Activated naive CD8-positive, alpha-beta T cell treated with anti-CD3 and anti-CD28 coated beads, Interleukin-2, amount 10 ng/mL, durations not matched to agents 7 days and 5 days (primary cell): ENCODE results near the gene ARFRP1. TPM values are rescaled to one million over a fixed set of nuclear protein-coding genes. Genes with fewer than 3 reads are reported as not detected.
"Not testable (repeated sequence)": the region's sequence is repeated elsewhere in the genome, so short reads cannot be mapped to it uniquely, and the experiment has no call there.

Experiments
- ATAC-seq: fragments of 150-1000 bp; cut with Tn5 transposase; one replicate; pipeline ENCODE4 v1.10.0; 2021; ENCODE audit warnings: low read depth, moderate library complexity
- POLR2A ChIA-PET: fragments of 350-600 bp; sonication (Branson Sonifier 250); formaldehyde crosslinking; loops from one replicate; lab custom pipeline; 2021; ENCODE audit warnings: antibody characterized with exemption; lab: Charles Lee
- DNase-seq: peaks from one replicate; pipeline ENCODE4 v3.0.0; 2021
- H3K27ac Mint-ChIP-seq: one replicate; pipeline ENCODE4 v1.8.0; 2022; ENCODE audit warnings: mild to moderate bottlenecking, mixed read lengths
- H3K27me3 Mint-ChIP-seq: one replicate; pipeline ENCODE4 v1.8.0; 2022; ENCODE audit warnings: mild to moderate bottlenecking, moderate library complexity, mixed read lengths
- H3K36me3 Mint-ChIP-seq: one replicate; pipeline ENCODE4 v1.8.0; 2021; ENCODE audit warnings: mild to moderate bottlenecking, mixed read lengths
- H3K4me1 Mint-ChIP-seq: one replicate; pipeline ENCODE4 v1.8.0; 2021; ENCODE audit warnings: mixed read lengths
- H3K4me3 Mint-ChIP-seq: one replicate; pipeline ENCODE4 v1.8.0; 2022; ENCODE audit warnings: mild to moderate bottlenecking, moderate library complexity, mixed read lengths
- H3K9me3 Mint-ChIP-seq: one replicate; pipeline ENCODE4 v1.8.0; 2021; ENCODE audit warnings: mixed read lengths
- total RNA-seq, 2 experiments: library from RNA; stranded (reverse); gene quantifications; one replicate each; pipeline ENCODE4 v1.2.3, GENCODE V29; 2021

Gene ARFRP1
- total RNA-seq, 2 experiments from 2014 or later = 68.8 to 73.1 TPM

DNA sequence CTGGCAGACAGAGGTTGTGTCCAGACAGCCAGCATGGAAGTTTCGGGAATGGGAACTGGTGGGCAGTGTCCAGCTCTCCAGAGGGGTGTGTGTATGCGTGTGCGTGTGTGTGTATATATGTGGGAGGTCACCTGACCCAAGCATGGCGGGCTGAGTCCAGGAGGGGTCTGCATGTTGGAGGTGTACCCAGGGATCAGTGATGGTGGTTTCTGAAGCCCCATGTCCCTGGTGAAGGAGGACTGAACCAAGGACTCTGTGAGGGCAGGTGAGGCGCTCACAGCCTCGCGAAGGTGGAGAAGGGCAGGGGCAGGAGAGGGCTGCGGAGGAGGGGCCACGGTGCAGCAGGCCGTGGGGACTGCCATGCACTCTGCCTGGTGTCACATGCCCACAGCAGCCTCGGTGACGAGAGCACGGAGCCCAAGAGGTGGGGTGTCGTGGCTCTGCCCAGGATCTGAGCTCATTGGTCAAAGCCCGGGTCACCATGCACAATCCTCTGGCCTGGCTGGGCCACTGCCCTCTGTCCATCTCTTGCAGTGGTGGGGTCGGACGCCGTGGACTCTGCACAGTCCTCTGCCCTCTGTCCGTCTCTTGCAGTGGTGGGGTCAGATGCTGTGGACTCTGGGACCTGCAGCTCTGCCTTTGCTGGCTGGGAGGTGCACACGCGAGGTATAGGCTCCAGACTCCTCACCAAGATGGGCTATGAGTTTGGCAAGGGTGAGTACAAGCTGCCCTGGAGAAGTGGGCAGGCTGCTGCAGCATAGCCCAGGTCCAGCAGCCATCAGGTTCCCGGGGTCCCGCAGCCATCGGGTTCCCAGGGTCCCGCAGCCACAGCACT lies 26.6 kb upstream of the ARFRP1 start:
- POLR2A ChIA-PET = interaction anchor here (6.4 kb wide), 1 partner anchor 26 kb away, joined by 98 read pairs; the partner anchor contains the start of genes ARFRP1 and ZGPAT
- Mint-ChIP-seq H3K9me3 (no peaks in the 10 kb centered on the region), H3K27me3 (no peaks in the 10 kb centered on the region), H3K36me3 (peaks cover 13% of the 10 kb centered on the region), H3K4me1 (peaks cover 14% of the 10 kb centered on the region), H3K4me3 (peak overlapping the region; percentile 2), H3K27ac (peak overlapping the region; percentile 75)
- DNase-seq (no peak), ATAC-seq (no peak)

DNA sequence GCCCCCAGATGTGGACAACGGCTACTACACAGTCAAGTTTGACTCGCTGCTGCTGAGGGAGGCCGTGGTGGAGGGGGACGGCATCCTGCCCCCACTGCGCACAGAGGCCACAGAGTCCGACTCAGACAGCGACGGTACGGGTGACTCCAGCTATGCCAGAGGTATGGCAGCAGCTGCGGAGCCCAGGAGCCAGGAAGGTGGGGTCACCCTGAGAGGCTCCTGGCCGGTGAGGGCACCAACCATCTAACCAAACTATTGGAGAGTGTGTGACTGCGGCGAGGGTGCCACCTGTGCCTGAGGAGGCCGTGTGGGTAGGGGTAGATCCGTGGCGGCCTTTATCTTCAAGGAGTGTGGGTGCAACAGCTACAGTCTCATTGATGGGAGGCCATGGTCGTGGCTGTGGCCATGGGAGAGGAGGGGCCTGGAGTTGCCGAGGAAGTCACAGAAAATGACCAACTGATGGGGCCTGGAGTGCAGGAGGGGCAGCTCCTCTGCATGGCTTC lies 25.9 kb upstream of the ARFRP1 start:
- no peak for DNase-seq
- Mint-ChIP-seq H3K9me3 (no peaks in the 10 kb centered on the region), H3K27me3 (no peaks in the 10 kb centered on the region), H3K4me3 (peak overlapping the region; percentile 2), H3K36me3 (peaks cover 13% of the 10 kb centered on the region), H3K27ac (peak overlapping the region; percentile 75), H3K4me1 (peaks cover 14% of the 10 kb centered on the region)
- no peak for ATAC-seq
- POLR2A ChIA-PET = interaction anchor here (0.7 to 6.4 kb wide), 2 partner anchors 26 to 31 kb away, joined by 3 to 98 read pairs; partner anchors contain the start of genes ARFRP1 and ZGPAT

DNA sequence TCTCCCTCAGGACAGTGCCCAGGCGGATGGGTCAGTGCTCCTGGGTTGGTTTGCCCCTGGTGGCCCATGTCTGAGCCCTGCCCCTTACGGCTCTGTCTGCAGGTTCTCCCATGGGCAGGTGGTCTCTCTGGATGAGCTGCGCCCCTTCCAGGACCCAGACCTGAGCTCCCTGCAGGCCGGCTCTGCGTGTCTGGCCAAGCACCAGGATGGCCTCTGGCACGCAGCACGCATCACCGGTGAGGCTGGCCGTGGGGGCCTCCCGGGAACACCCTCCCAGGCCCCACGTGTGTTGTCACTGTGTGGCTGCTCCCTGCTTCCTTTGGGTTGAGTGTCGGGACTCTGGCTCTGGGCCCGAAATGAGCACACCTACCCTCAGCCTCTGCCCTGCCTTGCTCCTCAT lies 25.3 kb upstream of the ARFRP1 start:
- POLR2A ChIA-PET = interaction anchor here (0.7 kb wide), 1 partner anchor 31 kb away, joined by 3 read pairs; no protein-coding TSS in a partner anchor
- peaks cover 20% of the 10 kb centered on the region for H3K4me1 Mint-ChIP-seq

DNA sequence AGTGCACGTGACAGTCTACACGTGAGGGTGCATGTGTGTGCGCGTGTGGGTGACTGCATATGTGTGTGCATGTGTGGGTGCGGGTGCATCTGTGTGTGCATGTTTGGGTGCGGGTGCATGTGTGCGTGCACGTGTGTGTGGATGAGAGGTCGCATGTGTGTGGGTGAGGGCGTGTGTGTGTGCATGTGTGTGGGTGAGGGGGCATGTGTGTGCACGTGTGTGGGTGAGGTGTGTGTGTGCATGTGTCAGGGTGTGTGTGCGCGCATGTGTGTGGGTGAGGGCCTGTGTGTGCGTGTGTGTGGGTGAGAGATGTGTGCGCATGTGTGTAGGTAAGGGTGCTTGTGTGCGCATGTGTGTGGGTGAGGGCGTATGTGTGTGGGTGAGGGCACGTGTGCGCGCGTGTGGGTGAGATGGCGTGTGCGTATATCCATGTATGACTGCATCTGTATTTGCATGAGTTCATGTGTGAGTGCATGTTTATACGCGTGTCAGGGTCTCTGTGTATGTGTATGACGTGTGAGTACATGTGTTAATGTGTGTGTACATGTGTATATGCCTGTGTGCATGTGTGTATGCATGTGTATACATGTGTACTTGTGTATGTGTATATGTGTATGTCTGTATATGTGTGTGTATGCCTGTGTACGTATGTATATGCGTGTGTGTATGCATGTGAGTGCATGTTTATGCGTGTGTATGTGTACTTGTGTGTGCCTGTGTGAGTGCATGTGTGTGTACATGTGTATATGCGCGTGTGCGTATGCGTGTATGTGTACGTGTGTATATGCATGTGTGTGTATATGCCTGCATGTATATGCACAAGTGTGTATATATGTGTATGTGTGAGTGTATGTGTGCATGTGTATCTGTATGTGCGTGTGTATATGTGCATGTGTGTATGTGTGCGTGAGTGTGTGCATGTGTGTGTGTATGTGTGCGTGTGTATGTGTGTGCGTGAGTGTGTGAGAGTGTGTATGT lies 24.6 kb upstream of the ARFRP1 start:
- Mint-ChIP-seq H3K27ac (no peak overlapping the region), H3K27me3 (no peaks in the 10 kb centered on the region), H3K36me3 (peaks cover 15% of the 10 kb centered on the region), H3K4me3 (no peak overlapping the region), H3K4me1 (peaks cover 26% of the 10 kb centered on the region), H3K9me3 (no peaks in the 10 kb centered on the region)
- ATAC-seq (no peak), DNase-seq (no peak)
- POLR2A ChIA-PET = no interaction called here

More for the DNA sequence above, 25.3 kb upstream of the ARFRP1 start:
- DNase-seq (no peak), ATAC-seq (no peak)
- Mint-ChIP-seq H3K27me3 (no peaks in the 10 kb centered on the region), H3K27ac (no peak overlapping the region), H3K36me3 (peaks cover 13% of the 10 kb centered on the region), H3K4me3 (no peak overlapping the region), H3K9me3 (no peaks in the 10 kb centered on the region)

DNA sequence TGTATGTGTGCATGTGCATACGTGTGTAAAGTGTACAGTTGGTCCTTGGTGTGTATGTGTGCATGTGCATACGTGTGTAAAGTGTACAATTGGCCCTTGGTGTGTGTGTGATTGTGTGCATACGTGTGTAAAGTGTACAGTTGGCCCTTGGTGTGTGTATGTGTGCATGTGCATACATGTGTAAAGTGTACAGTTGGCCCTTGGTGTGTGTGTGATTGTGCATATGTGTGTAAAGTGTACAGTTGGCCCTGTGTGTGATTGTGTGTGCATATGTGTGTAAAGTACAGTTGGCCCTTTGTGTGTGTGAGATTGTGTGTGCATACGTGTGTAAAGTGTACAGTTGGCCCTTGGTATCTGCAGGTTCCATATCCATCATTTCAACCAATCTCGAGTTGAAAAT lies 23.6 kb upstream of the ARFRP1 start:
- Mint-ChIP-seq H3K36me3 (peaks cover 22% of the 10 kb centered on the region), H3K4me1 (peaks cover 30% of the 10 kb centered on the region), H3K27ac (no peak overlapping the region), H3K9me3 (peaks cover 2% of the 10 kb centered on the region), H3K4me3 (no peak overlapping the region), H3K27me3 (no peaks in the 10 kb centered on the region)
- ATAC-seq (no peak), DNase-seq (no peak)
- POLR2A ChIA-PET = interaction anchor here (0.7 to 4.2 kb wide), 2 partner anchors 23 to 515 kb away, joined by 3 to 21 read pairs; partner anchors contain the start of genes ARFRP1 and ZGPAT

DNA sequence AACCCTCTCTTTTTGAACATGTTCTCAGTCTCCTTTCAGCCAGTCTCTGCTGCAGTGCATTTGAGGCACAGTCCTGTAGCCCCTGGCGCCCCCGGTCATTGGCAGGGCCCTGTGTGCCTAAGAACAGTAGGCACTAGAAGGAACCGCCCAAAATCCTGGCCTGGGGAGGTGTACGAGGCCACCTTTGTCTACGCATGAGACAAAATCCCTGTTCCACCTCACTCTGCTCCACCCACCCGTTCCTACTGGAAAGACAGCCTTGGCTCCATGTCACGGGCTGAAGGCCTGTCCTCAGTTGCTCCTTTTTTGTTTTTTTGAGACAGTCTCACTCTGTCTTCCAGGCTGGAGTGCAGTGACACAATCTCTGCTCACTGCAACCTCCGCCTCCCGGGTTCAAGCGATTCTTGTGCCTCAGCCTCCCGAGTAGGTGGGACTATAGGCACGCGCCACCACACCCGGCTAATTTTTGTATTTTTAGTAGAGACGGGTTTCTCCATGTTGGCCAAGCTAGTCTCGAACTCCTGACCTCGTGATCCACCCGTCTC lies 22.5 kb upstream of the ARFRP1 start:
- ATAC-seq, H3K9me3 Mint-ChIP-seq, DNase-seq, H3K4me3 Mint-ChIP-seq, H3K27ac Mint-ChIP-seq, H3K27me3 Mint-ChIP-seq: not testable (repeated sequence)
- POLR2A ChIA-PET = interaction anchor here (0.8 to 4.2 kb wide), 3 partner anchors 9 to 22 kb away, joined by 3 to 21 read pairs (median 3); partner anchors contain the start of genes ARFRP1, SLC2A4RG and ZGPAT
- peaks cover 29% of the 10 kb centered on the region for H3K36me3 Mint-ChIP-seq
- peaks cover 22% of the 10 kb centered on the region for H3K4me1 Mint-ChIP-seq

DNA sequence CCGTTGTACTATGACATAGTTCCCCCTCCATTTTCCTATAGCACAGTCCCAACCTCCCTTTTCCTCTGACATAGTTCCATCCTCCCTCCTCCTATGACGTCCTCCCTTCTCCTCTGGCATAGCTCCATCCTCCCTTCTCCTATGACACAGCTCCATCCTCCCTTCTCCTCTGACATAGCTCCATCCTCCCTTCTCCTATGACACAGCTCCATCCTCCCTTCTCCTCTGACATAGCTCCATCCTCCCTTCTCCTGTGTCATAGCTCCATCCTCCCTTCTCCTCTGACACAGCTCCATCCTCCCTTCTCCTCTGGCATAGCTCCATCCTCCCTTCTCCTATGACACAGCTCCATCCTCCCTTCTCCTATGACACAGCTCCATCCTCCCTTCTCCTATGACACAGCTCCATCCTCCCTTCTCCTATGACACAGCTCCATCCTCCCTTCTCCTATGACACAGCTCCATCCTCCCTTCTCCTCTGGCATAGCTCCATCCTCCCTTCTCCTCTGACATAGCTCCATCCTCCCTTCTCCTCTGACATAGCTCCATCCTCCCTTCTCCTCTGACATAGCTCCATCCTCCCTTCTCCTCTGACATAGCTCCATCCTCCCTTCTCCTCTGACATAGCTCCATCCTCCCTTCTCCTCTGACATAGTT lies 15.3 kb upstream of the ARFRP1 start:
- not testable (repeated sequence) for H3K27ac Mint-ChIP-seq, H3K4me3 Mint-ChIP-seq, DNase-seq, ATAC-seq, H3K27me3 Mint-ChIP-seq
- H3K36me3 Mint-ChIP-seq = peaks cover 64% of the 10 kb centered on the region
- H3K4me1 Mint-ChIP-seq = peaks cover 19% of the 10 kb centered on the region
- POLR2A ChIA-PET = interaction anchor here (1.5 to 2.7 kb wide), 2 partner anchors 11 to 16 kb away, joined by 4 to 11 read pairs; partner anchors contain the start of genes ARFRP1 and ZGPAT
- H3K9me3 Mint-ChIP-seq = peaks cover 11% of the 10 kb centered on the region

DNA sequence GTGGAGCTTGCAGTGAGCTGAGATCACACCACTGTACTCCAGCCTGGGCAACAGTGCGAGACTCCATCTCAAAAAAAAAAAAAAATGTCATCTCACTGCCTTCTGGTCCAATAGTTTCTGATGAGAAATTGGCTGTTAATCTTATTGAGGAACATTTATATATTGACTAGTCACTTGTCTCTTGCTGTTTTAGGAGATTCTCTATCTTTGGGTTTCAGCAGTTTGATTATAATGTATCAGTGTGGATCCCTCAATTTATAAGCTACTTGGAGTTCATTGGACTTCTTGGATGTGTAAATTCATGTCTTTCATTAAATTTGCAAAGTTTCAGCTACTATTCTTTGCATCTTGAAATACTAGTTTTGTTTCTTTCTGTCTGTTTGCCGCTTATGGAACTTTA lies 11.2 kb upstream of the ARFRP1 start:
- no peaks in the 10 kb centered on the region for H3K27me3 Mint-ChIP-seq
- H3K9me3 Mint-ChIP-seq = peaks cover 11% of the 10 kb centered on the region
- H3K4me3 Mint-ChIP-seq = no peak overlapping the region
- DNase-seq (no peak), ATAC-seq (no peak)
- POLR2A ChIA-PET = interaction anchor here (1.0 to 1.7 kb wide), 2 partner anchors 10 to 11 kb away, joined by 4 to 8 read pairs; partner anchors contain the start of genes ARFRP1 and ZGPAT
- H3K36me3 Mint-ChIP-seq = peaks cover 71% of the 10 kb centered on the region
- H3K27ac Mint-ChIP-seq = no peak overlapping the region
- H3K4me1 Mint-ChIP-seq = peaks cover 9% of the 10 kb centered on the region

DNA sequence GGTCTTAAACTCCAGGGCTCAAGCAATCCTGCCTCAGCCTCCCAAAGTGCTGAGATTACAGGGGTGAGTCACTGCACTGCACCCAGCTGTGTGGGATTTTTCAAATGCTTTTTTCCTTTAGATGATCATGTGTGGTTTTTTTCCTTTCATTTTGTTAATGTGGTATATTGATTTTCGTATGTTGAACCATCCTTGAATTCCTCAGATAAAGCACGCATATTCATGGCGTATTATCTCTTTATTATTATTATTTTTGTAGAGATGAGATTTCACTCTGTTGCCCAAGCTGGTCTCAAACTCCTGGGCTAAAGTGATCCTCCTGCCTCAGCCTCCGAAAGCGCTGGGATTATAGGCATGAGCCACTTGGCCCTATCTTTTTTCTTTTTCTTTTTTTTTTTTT lies 7.1 kb upstream of the ARFRP1 start:
- POLR2A ChIA-PET = interaction anchor here (0.8 to 1.2 kb wide), 2 partner anchors 10 to 194 kb away, joined by 4 to 5 read pairs; no protein-coding TSS in a partner anchor
- ATAC-seq (no peak), DNase-seq (no peak)
- Mint-ChIP-seq H3K9me3 (peaks cover 11% of the 10 kb centered on the region), H3K27ac (no peak overlapping the region), H3K4me1 (peaks cover 21% of the 10 kb centered on the region), H3K27me3 (no peaks in the 10 kb centered on the region), H3K36me3 (peaks cover 82% of the 10 kb centered on the region), H3K4me3 (no peak overlapping the region)

DNA sequence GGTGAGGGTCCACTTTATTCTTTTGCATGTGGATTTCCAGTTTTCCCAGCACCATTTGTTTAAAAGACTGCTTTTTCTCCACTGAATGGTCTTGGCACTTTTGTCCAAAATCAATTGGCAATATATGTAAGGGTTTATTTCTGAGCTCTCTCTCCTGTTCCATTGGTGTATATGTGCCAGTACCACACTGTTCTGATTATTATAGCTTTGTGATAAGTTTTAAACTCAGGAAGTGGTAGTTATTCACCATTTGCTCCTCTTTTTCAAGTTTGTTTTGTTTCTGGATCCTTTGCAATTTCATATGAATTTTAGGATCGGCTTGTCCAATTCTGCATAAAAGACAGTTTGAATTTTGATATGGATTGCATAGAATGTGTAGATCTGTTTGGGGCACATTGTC lies 4.4 kb upstream of the ARFRP1 start:
- ATAC-seq = no peak
- Mint-ChIP-seq H3K4me3 (no peak overlapping the region), H3K9me3 (peaks cover 7% of the 10 kb centered on the region), H3K36me3 (peaks cover 66% of the 10 kb centered on the region), H3K27me3 (no peaks in the 10 kb centered on the region), H3K4me1 (peaks cover 31% of the 10 kb centered on the region), H3K27ac (no peak overlapping the region)
- no peak for DNase-seq
- POLR2A ChIA-PET = interaction anchor here (0.9 to 1.2 kb wide), 2 partner anchors 10 to 29 kb away, joined by 4 read pairs; no protein-coding TSS in a partner anchor

DNA sequence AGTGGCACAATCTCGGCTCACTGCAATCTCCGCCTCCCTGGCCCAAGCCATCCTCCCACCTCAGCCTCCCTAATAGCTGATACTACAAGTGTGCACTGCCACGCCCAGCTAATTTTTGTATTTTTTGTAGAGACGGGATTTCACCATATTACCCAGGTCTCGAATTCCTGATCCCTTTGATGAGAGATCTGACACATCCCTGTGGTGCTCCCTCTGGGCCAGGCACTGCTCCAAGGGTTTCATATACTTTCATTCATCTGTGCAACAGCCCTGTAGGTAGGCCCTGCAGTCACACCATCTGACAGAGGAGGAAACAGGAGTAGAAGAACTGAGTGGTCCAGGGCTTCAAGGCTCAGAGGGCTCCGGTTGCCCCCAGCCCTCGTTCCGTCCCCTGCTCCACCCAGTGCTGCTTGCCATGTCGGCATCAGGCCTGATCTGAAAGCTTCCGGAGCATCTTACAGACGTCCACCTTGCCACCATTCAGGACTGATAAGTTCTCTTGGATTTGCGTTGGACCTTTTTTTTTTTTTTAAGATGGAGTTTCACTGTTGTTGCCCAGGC lies 3.4 kb upstream of the ARFRP1 start:
- H3K27ac Mint-ChIP-seq = no peak overlapping the region
- H3K9me3 Mint-ChIP-seq = peaks cover 4% of the 10 kb centered on the region
- H3K4me3 Mint-ChIP-seq = peak overlapping the region; percentile 4
- DNase-seq (no peak), ATAC-seq (no peak)
- H3K4me1 Mint-ChIP-seq = peaks cover 35% of the 10 kb centered on the region
- POLR2A ChIA-PET = interaction anchor here (0.6 to 1.2 kb wide), 2 partner anchors 17 to 30 kb away, joined by 4 to 6 read pairs; no protein-coding TSS in a partner anchor
- peaks cover 62% of the 10 kb centered on the region for H3K36me3 Mint-ChIP-seq
- H3K27me3 Mint-ChIP-seq = no peaks in the 10 kb centered on the region
